Muscle layer of colon (tissue), 2 donors: ENCODE measurements around the gene GCNA.
"Not testable (repeated sequence)": the region's sequence is repeated elsewhere in the genome, so short reads cannot be mapped to it uniquely, and the experiment has no call there.

ENCODE experiments used
- H3K27ac ChIP-seq: one replicate; pipeline ENCODE4 v1.7.0; 2013; ENCODE audit warnings: low read depth, mild to moderate bottlenecking, low read length, moderate library complexity
- H3K27me3 ChIP-seq, 2 donors: one replicate each; pipeline ENCODE4 v1.7.0; 2013; ENCODE audit warnings: low read length in 2 of 2, mild to moderate bottlenecking in 2 of 2; ENCODE audit not compliant: insufficient read depth in 2 of 2, control insufficient read depth in 1 of 2
- H3K36me3 ChIP-seq: one replicate; pipeline ENCODE4 v1.7.0; 2013; ENCODE audit warnings: mild to moderate bottlenecking, low read length; ENCODE audit not compliant: insufficient read depth
- H3K4me1 ChIP-seq: one replicate; pipeline ENCODE4 v1.7.0; 2013; ENCODE audit warnings: mild to moderate bottlenecking, low read length; ENCODE audit not compliant: insufficient read depth
- H3K4me3 ChIP-seq, 2 donors: one replicate each; pipeline ENCODE4 v1.7.0; 2013; ENCODE audit warnings: low read length in 2 of 2, low read depth in 1 of 2, mild to moderate bottlenecking in 1 of 2, moderate library complexity in 1 of 2
- H3K9ac ChIP-seq: one replicate; pipeline ENCODE4 v1.7.0; 2013; ENCODE audit warnings: low read length
- H3K9me3 ChIP-seq: one replicate; pipeline ENCODE4 v1.7.0; 2013; ENCODE audit warnings: mild to moderate bottlenecking, low read length
- donor health status: abdominal sarcoma.
- donor health status: Adenocarcinoma of cecum.

GCNA gene

GRCh38 chrX:71604141-71604540 lies 25.9 kb downstream of the GCNA start:
- Histone ChIP-seq H3K4me3 (no peak overlapping the region), H3K9me3 (no peaks in the 10 kb centered on the region), H3K27ac (no peak overlapping the region), H3K4me1 (no peaks in the 10 kb centered on the region), H3K9ac (no peak overlapping the region), H3K27me3 (no peaks in the 10 kb centered on the region), H3K36me3 (peaks cover 23% of the 10 kb centered on the region)

GRCh38 chrX:71604796-71605568 lies 26.7 kb downstream of the GCNA start:
- Histone ChIP-seq H3K27me3 (no peaks in the 10 kb centered on the region), H3K4me1 (no peaks in the 10 kb centered on the region), H3K4me3 (no peak overlapping the region), H3K36me3 (peaks cover 31% of the 10 kb centered on the region), H3K9me3 (no peaks in the 10 kb centered on the region), H3K27ac (no peak overlapping the region), H3K9ac (no peak overlapping the region)

- H3K9ac ChIP-seq = no peak overlapping the region
- no peaks in the 10 kb centered on the region for H3K4me1 ChIP-seq
- H3K36me3 ChIP-seq = peaks cover 42% of the 10 kb centered on the region
- no peaks in the 10 kb centered on the region for H3K27me3 ChIP-seq
- no peak overlapping the region for H3K27ac ChIP-seq
- no peaks in the 10 kb centered on the region for H3K9me3 ChIP-seq
- no peak overlapping the region for H3K4me3 ChIP-seq
Observed at GRCh38 chrX:71606536-71607216, 28.4 kb downstream of the GCNA start.

DNA sequence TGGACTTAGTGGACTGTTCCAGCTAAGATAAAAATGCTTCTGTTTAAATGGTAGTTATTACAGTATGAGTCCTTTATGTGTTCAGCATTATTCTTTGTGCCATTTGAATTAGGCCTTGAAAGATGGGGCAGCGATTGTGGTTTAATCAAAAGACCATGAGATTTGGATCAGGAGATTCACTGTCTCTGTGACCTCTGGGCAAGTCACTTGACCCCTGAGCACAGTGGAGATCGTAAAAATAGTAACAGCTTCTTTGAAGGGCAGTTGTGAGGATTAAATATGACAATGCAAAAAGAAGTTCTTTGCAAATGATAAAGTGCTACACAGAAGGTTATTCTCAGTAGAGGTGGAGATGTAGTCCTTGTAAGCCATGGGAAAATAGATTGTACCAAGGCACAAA lies 29.3 kb downstream of the GCNA start:
- Histone ChIP-seq H3K9ac (no peak overlapping the region), H3K9me3 (no peaks in the 10 kb centered on the region), H3K4me1 (no peaks in the 10 kb centered on the region), H3K4me3 (no peak overlapping the region), H3K27ac (no peak overlapping the region), H3K36me3 (peaks cover 43% of the 10 kb centered on the region), H3K27me3 (no peaks in the 10 kb centered on the region)

DNA sequence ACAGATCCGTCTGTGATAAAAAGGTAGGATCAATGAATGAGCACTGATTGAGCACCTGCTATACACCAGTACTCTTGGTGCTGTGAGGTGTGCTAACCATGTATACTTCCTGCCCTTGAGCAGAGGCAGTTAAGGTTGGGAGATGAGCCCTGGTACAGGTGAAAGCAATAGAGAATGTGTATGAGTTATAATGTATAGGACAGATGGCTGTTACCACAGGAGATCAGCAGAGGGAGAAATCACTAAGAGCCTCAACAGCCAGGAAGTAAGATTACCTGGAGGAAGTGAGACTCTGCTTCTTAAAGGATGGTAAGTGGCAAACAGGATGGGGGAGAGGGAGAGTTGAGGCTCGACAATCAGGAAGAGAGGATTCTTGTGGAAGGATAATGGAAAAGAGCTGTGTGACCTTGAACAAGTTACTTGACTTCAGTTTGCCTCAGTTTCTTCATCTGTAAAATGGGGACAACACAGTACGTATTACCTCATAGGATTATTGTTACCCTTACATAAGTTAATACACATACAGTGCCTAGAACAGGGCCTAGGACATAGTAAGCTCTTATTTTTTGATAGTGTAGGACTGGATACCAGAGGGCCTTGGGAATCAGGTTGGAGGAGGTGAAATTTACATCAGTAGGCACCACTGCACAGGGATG lies 31.0 kb downstream of the GCNA start:
- no peaks in the 10 kb centered on the region for H3K9me3 ChIP-seq
- no peaks in the 10 kb centered on the region for H3K27me3 ChIP-seq
- H3K4me1 ChIP-seq = no peaks in the 10 kb centered on the region
- no peak overlapping the region for H3K27ac ChIP-seq
- no peak overlapping the region for H3K9ac ChIP-seq
- peaks cover 40% of the 10 kb centered on the region for H3K36me3 ChIP-seq
- no peak overlapping the region for H3K4me3 ChIP-seq

GRCh38 chrX:71611736-71612135 lies 33.5 kb downstream of the GCNA start:
- H3K4me1 ChIP-seq, H3K4me3 ChIP-seq, H3K27ac ChIP-seq, H3K27me3 ChIP-seq, H3K9ac ChIP-seq, H3K9me3 ChIP-seq: not testable (repeated sequence)
- peaks cover 24% of the 10 kb centered on the region for H3K36me3 ChIP-seq

GRCh38 chrX:71612256-71612655 lies 34.0 kb downstream of the GCNA start:
- Histone ChIP-seq H3K9me3 (no peaks in the 10 kb centered on the region), H3K27me3 (peaks cover 0 to 5% of the 10 kb centered on the region in 2 donors), H3K9ac (no peak overlapping the region), H3K36me3 (peaks cover 24% of the 10 kb centered on the region), H3K4me1 (no peaks in the 10 kb centered on the region), H3K27ac (no peak overlapping the region), H3K4me3 (no peak overlapping the region)

DNA sequence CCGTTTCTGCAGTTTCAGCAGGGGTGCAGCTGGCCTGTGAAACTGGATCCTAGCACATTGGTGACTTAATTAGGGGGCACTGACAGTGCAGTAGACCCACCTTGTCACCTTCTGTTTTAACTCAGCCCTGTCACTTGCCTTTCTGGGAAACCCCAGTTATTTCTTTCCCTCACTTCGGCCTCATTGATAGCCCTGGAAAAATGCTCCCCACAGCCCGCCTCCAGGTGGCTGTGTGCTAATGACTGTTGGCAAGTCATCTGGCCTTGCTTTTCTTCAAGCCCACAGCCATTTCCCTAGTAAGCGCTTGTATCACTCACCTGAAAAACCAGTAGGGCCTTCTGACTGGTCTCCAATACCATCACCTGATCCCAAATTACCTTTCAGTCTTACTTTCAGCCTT lies 36.8 kb downstream of the GCNA start:
- H3K9me3 ChIP-seq = no peaks in the 10 kb centered on the region
- H3K4me1 ChIP-seq = no peaks in the 10 kb centered on the region
- H3K27ac ChIP-seq = no peak overlapping the region
- no peak overlapping the region for H3K4me3 ChIP-seq
- H3K9ac ChIP-seq = no peak overlapping the region
- peaks cover 0 to 6% of the 10 kb centered on the region in 2 donors for H3K27me3 ChIP-seq
- peaks cover 12% of the 10 kb centered on the region for H3K36me3 ChIP-seq

GRCh38 chrX:71615954-71616353 lies 37.7 kb downstream of the GCNA start:
- Histone ChIP-seq H3K9me3 (no peaks in the 10 kb centered on the region), H3K36me3 (peaks cover 8% of the 10 kb centered on the region), H3K27ac (no peak overlapping the region), H3K4me3 (no peak overlapping the region), H3K27me3 (peaks cover 0 to 8% of the 10 kb centered on the region in 2 donors), H3K4me1 (no peaks in the 10 kb centered on the region), H3K9ac (no peak overlapping the region)

GRCh38 chrX:71616672-71617529 lies 38.7 kb downstream of the GCNA start:
- Histone ChIP-seq H3K27ac (no peak overlapping the region), H3K9ac (no peak overlapping the region), H3K4me3 (no peak overlapping the region), H3K9me3 (no peaks in the 10 kb centered on the region), H3K4me1 (peaks cover 4% of the 10 kb centered on the region), H3K27me3 (peaks cover 0 to 8% of the 10 kb centered on the region in 2 donors), H3K36me3 (no peaks in the 10 kb centered on the region)

GRCh38 chrX:71617742-71618141 lies 39.5 kb downstream of the GCNA start:
- Histone ChIP-seq H3K9me3 (no peaks in the 10 kb centered on the region), H3K27ac (no peak overlapping the region), H3K4me1 (peaks cover 12% of the 10 kb centered on the region), H3K9ac (no peak overlapping the region), H3K36me3 (no peaks in the 10 kb centered on the region), H3K27me3 (peaks cover 0 to 8% of the 10 kb centered on the region in 2 donors), H3K4me3 (no peak overlapping the region)
